Stimulated activated naive B cell treated with anti-CD40 and anti-IgM and Interleukin-4, amounts not matched to agents 10 μg/mL and 1 μg/mL and 100 μg/mL, for 72 hours (primary cell): ENCODE measurements around the gene DVL1.

Source experiments
- ATAC-seq, 2 donors: fragments of 150-1000 bp; cut with Tn5 transposase; replicated peaks; 2 replicates each; pipeline ENCODE4 v1.10.0; 2021; ENCODE audit warnings: moderate library complexity in 1 of 2
- DNase-seq: peaks from one replicate; pipeline ENCODE4 v3.0.0; 2021
- H3K27ac Mint-ChIP-seq: one replicate; pipeline ENCODE4 v1.8.0; 2022; ENCODE audit warnings: mild to moderate bottlenecking, mixed read lengths
- H3K27me3 Mint-ChIP-seq, 2 donors: one replicate each; pipeline ENCODE4 v1.8.0; 2022; ENCODE audit warnings: mixed read lengths in 2 of 2
- H3K36me3 Mint-ChIP-seq, 2 donors: one replicate each; pipeline ENCODE4 v1.8.0; 2022; ENCODE audit warnings: mixed read lengths in 2 of 2, mild to moderate bottlenecking in 1 of 2
- H3K4me1 Mint-ChIP-seq, 2 donors: one replicate each; pipeline ENCODE4 v1.8.0; 2022; ENCODE audit warnings: mixed read lengths in 2 of 2, mild to moderate bottlenecking in 1 of 2
- H3K4me3 Mint-ChIP-seq, 2 donors: one replicate each; pipeline ENCODE4 v1.8.0; 2022; ENCODE audit warnings: mild to moderate bottlenecking in 2 of 2, mixed read lengths in 2 of 2, moderate library complexity in 1 of 2
- H3K9me3 Mint-ChIP-seq, 2 donors: one replicate each; pipeline ENCODE4 v1.8.0; 2022; ENCODE audit warnings: mixed read lengths in 2 of 2, mild to moderate bottlenecking in 1 of 2

The DVL1 gene

GRCh38 chr1:1296070-1297061, 52.9 kb downstream of the DVL1 start:
- Mint-ChIP-seq H3K4me3 (no peak overlapping the region), H3K27me3 (no peaks in the 10 kb centered on the region), H3K36me3 (peaks cover 0 to 11% of the 10 kb centered on the region in 2 donors), H3K27ac (no peak overlapping the region), H3K4me1 (peaks cover 6 to 8% of the 10 kb centered on the region in 2 donors), H3K9me3 (no peaks in the 10 kb centered on the region)
- ATAC-seq (no peak), DNase-seq (no peak)

GRCh38 chr1:1295154-1295923, 53.9 kb downstream of the DVL1 start:
- no peak for DNase-seq
- no peak for ATAC-seq
- Mint-ChIP-seq H3K9me3 (no peaks in the 10 kb centered on the region), H3K27me3 (peaks cover 0 to 2% of the 10 kb centered on the region in 2 donors), H3K4me3 (no peak overlapping the region), H3K36me3 (peaks cover 0 to 11% of the 10 kb centered on the region in 2 donors), H3K4me1 (peaks cover 7 to 10% of the 10 kb centered on the region in 2 donors), H3K27ac (no peak overlapping the region)

- DNase-seq (no peak), ATAC-seq (no peak)
- Mint-ChIP-seq H3K9me3 (no peaks in the 10 kb centered on the region), H3K4me1 (peaks cover 10 to 13% of the 10 kb centered on the region in 2 donors), H3K36me3 (peaks cover 0 to 9% of the 10 kb centered on the region in 2 donors), H3K27me3 (peaks cover 0 to 6% of the 10 kb centered on the region in 2 donors), H3K27ac (no peak overlapping the region), H3K4me3 (no peak overlapping the region)
These were observed 54.8 kb downstream of the DVL1 start for GRCh38 chr1:1294250-1294890.

GRCh38 chr1:1293263-1294249, 55.7 kb downstream of the DVL1 start:
- Mint-ChIP-seq H3K9me3 (no peaks in the 10 kb centered on the region), H3K4me3 (no peak overlapping the region), H3K36me3 (peaks cover 0 to 9% of the 10 kb centered on the region in 2 donors), H3K27me3 (peaks cover 0 to 6% of the 10 kb centered on the region in 2 donors), H3K4me1 (peaks cover 10 to 13% of the 10 kb centered on the region in 2 donors), H3K27ac (no peak overlapping the region)
- ATAC-seq (no peak), DNase-seq (no peak)

GRCh38 chr1:1292851-1293250, 56.4 kb downstream of the DVL1 start:
- Mint-ChIP-seq H3K4me3 (no peak overlapping the region), H3K27ac (no peak overlapping the region), H3K9me3 (no peaks in the 10 kb centered on the region), H3K4me1 (peaks cover 10 to 13% of the 10 kb centered on the region in 2 donors), H3K36me3 (peaks cover 0 to 7% of the 10 kb centered on the region in 2 donors), H3K27me3 (peaks cover 0 to 6% of the 10 kb centered on the region in 2 donors)
- ATAC-seq (no peak), DNase-seq (no peak)

GRCh38 chr1:1292442-1292779, 56.8 kb downstream of the DVL1 start:
- Mint-ChIP-seq H3K27me3 (peaks cover 0 to 6% of the 10 kb centered on the region in 2 donors), H3K9me3 (no peaks in the 10 kb centered on the region), H3K4me3 (no peak overlapping the region), H3K27ac (peak overlapping the region; percentile 20), H3K36me3 (peaks cover 0 to 7% of the 10 kb centered on the region in 2 donors), H3K4me1 (peaks cover 10 to 13% of the 10 kb centered on the region in 2 donors)
- DNase-seq, result no peak
- ATAC-seq, result no peak

- Mint-ChIP-seq H3K27ac (no peak overlapping the region), H3K27me3 (peaks cover 0 to 6% of the 10 kb centered on the region in 2 donors), H3K9me3 (no peaks in the 10 kb centered on the region), H3K36me3 (peaks cover 0 to 7% of the 10 kb centered on the region in 2 donors), H3K4me1 (peaks cover 10 to 13% of the 10 kb centered on the region in 2 donors), H3K4me3 (no peak overlapping the region)
- DNase-seq, result peak; percentile 42
- peak; percentile 92 for ATAC-seq
These were observed 57.4 kb downstream of the DVL1 start for GRCh38 chr1:1291548-1292441.

GRCh38 chr1:1291023-1291528, 58.1 kb downstream of the DVL1 start:
- peaks cover 10 to 13% of the 10 kb centered on the region in 2 donors for H3K4me1 Mint-ChIP-seq
- H3K9me3 Mint-ChIP-seq, result no peaks in the 10 kb centered on the region
- H3K4me3 Mint-ChIP-seq, result no peak overlapping the region
- ATAC-seq, result no peak
- DNase-seq, result no peak
- peaks cover 0 to 7% of the 10 kb centered on the region in 2 donors for H3K36me3 Mint-ChIP-seq
- no peak overlapping the region for H3K27ac Mint-ChIP-seq
- peaks cover 0 to 6% of the 10 kb centered on the region in 2 donors for H3K27me3 Mint-ChIP-seq

GRCh38 chr1:1290238-1290731, 58.9 kb downstream of the DVL1 start:
- Mint-ChIP-seq H3K4me3 (no peak overlapping the region), H3K4me1 (peaks cover 10 to 13% of the 10 kb centered on the region in 2 donors), H3K36me3 (peaks cover 0 to 4% of the 10 kb centered on the region in 2 donors), H3K27ac (no peak overlapping the region), H3K27me3 (peaks cover 0 to 6% of the 10 kb centered on the region in 2 donors), H3K9me3 (no peaks in the 10 kb centered on the region)
- DNase-seq (peak; percentile 43), ATAC-seq (peak; percentile 51 to 57)

- ATAC-seq (no peak), DNase-seq (no peak)
- Mint-ChIP-seq H3K27ac (no peak overlapping the region), H3K9me3 (no peaks in the 10 kb centered on the region), H3K4me1 (peaks cover 15 to 17% of the 10 kb centered on the region in 2 donors), H3K27me3 (peaks cover 0 to 6% of the 10 kb centered on the region in 2 donors), H3K36me3 (no peaks in the 10 kb centered on the region), H3K4me3 (no peak overlapping the region)
These were observed 61.7 kb downstream of the DVL1 start for GRCh38 chr1:1287288-1288110.

- no peaks in the 10 kb centered on the region for H3K9me3 Mint-ChIP-seq
- H3K4me3 Mint-ChIP-seq, result no peak overlapping the region
- no peak for DNase-seq
- no peak overlapping the region for H3K27ac Mint-ChIP-seq
- no peak for ATAC-seq
- H3K4me1 Mint-ChIP-seq, result peaks cover 9 to 10% of the 10 kb centered on the region in 2 donors
- H3K27me3 Mint-ChIP-seq, result peaks cover 0 to 6% of the 10 kb centered on the region in 2 donors
- no peaks in the 10 kb centered on the region for H3K36me3 Mint-ChIP-seq
These were observed 62.6 kb downstream of the DVL1 start for GRCh38 chr1:1286313-1287261.
